ENCODE data around the gene EDC4. TPM values are rescaled to one million over a fixed set of nuclear protein-coding genes. Genes with fewer than 3 reads are reported as not detected.
"Not testable (repeated sequence)": the region's sequence is repeated elsewhere in the genome, so short reads cannot be mapped to it uniquely, and the experiment has no call there.

EDC4 gene
- total RNA-seq, 1 experiment from 2014 or later: 48.8 TPM

DNA sequence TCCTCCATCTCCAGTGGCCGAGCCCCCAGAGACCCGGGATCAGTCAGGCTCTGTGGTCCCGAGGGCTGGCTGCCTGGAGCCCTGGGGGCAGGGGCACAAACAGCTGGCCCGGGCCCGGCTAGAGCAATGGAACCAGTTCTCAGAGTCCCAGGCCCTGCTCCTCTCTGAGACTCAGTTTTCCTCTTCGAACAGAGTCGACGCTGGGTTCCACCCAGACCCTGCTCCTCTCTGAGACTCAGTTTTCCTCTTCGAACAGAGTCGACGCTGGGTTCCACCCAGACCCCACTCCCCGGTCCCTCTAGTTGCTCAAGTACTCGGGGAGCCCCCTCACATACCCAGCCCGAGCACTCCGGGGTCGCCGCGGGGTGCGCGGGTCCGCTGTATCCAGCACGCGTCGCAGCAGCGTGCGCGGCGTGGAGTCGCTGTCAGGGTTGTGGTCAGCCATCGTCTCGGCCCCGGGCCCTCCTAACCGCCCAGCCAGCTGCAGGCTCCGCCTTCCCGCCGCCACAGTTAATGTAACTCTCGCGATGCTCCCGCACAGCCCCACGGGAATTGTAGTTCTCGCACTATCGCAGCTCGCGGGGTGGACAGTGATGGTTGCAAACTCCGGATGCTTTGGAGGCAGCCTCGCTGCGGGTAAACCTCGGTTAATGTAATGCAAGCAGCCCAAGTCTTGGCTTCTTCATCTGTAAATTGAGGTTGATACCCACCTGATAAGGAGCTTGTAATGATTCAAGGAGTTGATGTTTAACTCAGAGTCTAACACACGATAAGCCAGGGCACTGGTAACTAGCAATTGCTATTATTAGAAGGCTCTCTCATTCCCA lies 39.2 kb upstream of the EDC4 start:
- CTCF ChIA-PET: interaction anchor here (0.6 to 1.1 kb wide), 3 partner anchors 50 to 311 kb away, joined by 3 to 5 read pairs (median 3); partner anchors contain the start of genes NRN1L and PARD6A
- H3K4me2 ChIP-seq: peak overlapping the region; percentile 94
- H4K20me1 ChIP-seq (ENCODE audit: insufficient read depth): no peaks in the 10 kb centered on the region
- H3K4me3 ChIP-seq: peak overlapping the region; percentile 97
- no peaks in the 10 kb centered on the region; the same call in 1 of the 2 replicates for H3F3A ChIP-seq (ENCODE audit: insufficient read depth, low read depth)
- POLR2A ChIA-PET (ENCODE audit: unreplicated experiment): interaction anchor here (0.7 kb wide), 1 partner anchor 99 kb away, joined by 3 read pairs; no protein-coding TSS in a partner anchor
- peak overlapping the region; percentile 99 for H2AFZ ChIP-seq
- intact Hi-C loops (cut with micrococcal nuclease; ENCODE audit: unreplicated experiment): no loop called here
- no peaks in the 10 kb centered on the region for H3K27me3 ChIP-seq (ENCODE audit: insufficient read depth, low read depth)
- peak; percentile 76 to 87 for DNase-seq
- no peaks in the 10 kb centered on the region for H3K36me3 ChIP-seq (ENCODE audit: low read depth)
- H3K9me2 ChIP-seq (ENCODE audit: insufficient read depth): no peaks in the 10 kb centered on the region
- no peaks in the 10 kb centered on the region; the same call in 1 of the 2 replicates for H3K79me2 ChIP-seq (ENCODE audit: low read depth)
- H3K27ac ChIP-seq: no peak overlapping the region
- TF ChIP-seq CTCF (conservative IDR thresholded peaks at IDR 0.05): no peak
- no peak for TF ChIP-seq EZH2 (IDR thresholded peaks at IDR 0.05; ENCODE audit: low read depth)
- no peaks in the 10 kb centered on the region for H3K9me3 ChIP-seq (ENCODE audit: insufficient read depth, low read depth)
- H3K4me1 ChIP-seq (replicated peaks; ENCODE audit: insufficient read depth): peaks cover 6% of the 10 kb centered on the region; the same call in 1 of the 2 replicates
- BruUV-seq (replicated peaks): TSS peak; percentile 60

- Histone ChIP-seq H3K4me3 (peak overlapping the region; percentile 97), H3K79me2 (ENCODE audit: low read depth) (no peaks in the 10 kb centered on the region; the same call in 1 of the 2 replicates), H3K27me3 (ENCODE audit: insufficient read depth, low read depth) (no peaks in the 10 kb centered on the region), H3K9me2 (ENCODE audit: insufficient read depth) (no peaks in the 10 kb centered on the region), H3K4me1 (replicated peaks; ENCODE audit: insufficient read depth) (peaks cover 6% of the 10 kb centered on the region; the same call in 1 of the 2 replicates), H3K9me3 (ENCODE audit: insufficient read depth, low read depth) (no peaks in the 10 kb centered on the region), H3K4me2 (peak overlapping the region; percentile 94), H3K27ac (no peak overlapping the region), H3K36me3 (ENCODE audit: low read depth) (no peaks in the 10 kb centered on the region), H3F3A (ENCODE audit: insufficient read depth, low read depth) (no peaks in the 10 kb centered on the region; the same call in 1 of the 2 replicates), H2AFZ (peak overlapping the region; percentile 99), H4K20me1 (ENCODE audit: insufficient read depth) (no peaks in the 10 kb centered on the region)
- no peak for DNase-seq
- intact Hi-C loops (cut with micrococcal nuclease; ENCODE audit: unreplicated experiment): no loop called here
- TF ChIP-seq EZH2 (IDR thresholded peaks at IDR 0.05; ENCODE audit: low read depth) (no peak), CTCF (conservative IDR thresholded peaks at IDR 0.05) (no peak)
- CTCF ChIA-PET: interaction anchor here (0.5 to 0.7 kb wide), 2 partner anchors 15 to 311 kb away, joined by 3 read pairs; no protein-coding TSS in a partner anchor
- POLR2A ChIA-PET (ENCODE audit: unreplicated experiment): interaction anchor here (0.7 kb wide), 1 partner anchor 99 kb away, joined by 3 read pairs; no protein-coding TSS in a partner anchor
- BruUV-seq (replicated peaks): no TSS peak
Observed at GRCh38 chr16:67834242-67834614, 38.6 kb upstream of the EDC4 start.

DNA sequence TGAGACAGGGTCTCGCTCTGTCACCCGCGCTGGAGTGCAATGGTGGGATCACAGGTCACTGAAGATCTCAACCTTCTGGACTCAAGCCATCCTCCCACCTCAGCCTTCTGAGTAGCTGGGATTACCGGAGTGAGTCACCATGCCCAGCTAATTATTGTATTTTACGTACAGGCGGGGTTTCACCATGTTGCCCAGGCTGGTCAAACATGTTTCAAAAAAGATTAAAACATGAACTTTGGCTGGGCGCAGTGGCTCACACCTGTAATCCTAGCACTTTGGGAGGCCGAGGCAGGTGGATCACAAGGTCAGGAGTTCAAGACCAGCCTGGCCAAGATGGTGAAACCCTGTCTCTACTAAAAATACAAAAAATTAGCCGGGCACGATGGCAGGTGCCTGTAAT lies 35.7 kb upstream of the EDC4 start:
- H3K27ac ChIP-seq; H4K20me1 ChIP-seq (ENCODE audit: insufficient read depth); H3K4me3 ChIP-seq; H3K9me2 ChIP-seq (ENCODE audit: insufficient read depth); intact Hi-C loops (cut with micrococcal nuclease; ENCODE audit: unreplicated experiment); H3F3A ChIP-seq (ENCODE audit: insufficient read depth, low read depth); H3K27me3 ChIP-seq (ENCODE audit: insufficient read depth, low read depth); DNase-seq; H3K79me2 ChIP-seq (ENCODE audit: low read depth); H3K4me1 ChIP-seq (replicated peaks; ENCODE audit: insufficient read depth); H3K4me2 ChIP-seq; H2AFZ ChIP-seq; H3K9me3 ChIP-seq (ENCODE audit: insufficient read depth, low read depth); H3K36me3 ChIP-seq (ENCODE audit: low read depth); POLR2A ChIA-PET (ENCODE audit: unreplicated experiment); BruUV-seq (replicated peaks): not testable (repeated sequence)
- CTCF ChIA-PET: interaction anchor here (0.7 kb wide), 1 partner anchor 21 kb away, joined by 4 read pairs; no protein-coding TSS in a partner anchor
